Thyroid gland (tissue), 4 donors: ENCODE data around the gene MARCOL.

Experiments used
- POLR2A ChIP-seq, 2 donors: fragments of 450-650 bp; IDR thresholded peaks; one replicate each; pipeline ENCODE4 v1.6.1; 2017; ENCODE audit warnings: antibody characterized with exemption in 2 of 2, mild to moderate bottlenecking in 2 of 2, moderate library complexity in 1 of 2
- TF ChIP-seq, protein P1 (sequence below), 6 experiments: fragments of 200-600 bp in 3 of 6; fragments of 450-650 bp in 3 of 6; sonication (generic) in 3 of 6; IDR thresholded peaks; one replicate each; pipeline ENCODE4 v1.5.1; 2016 to 2019; ENCODE audit warnings: antibody characterized with exemption in 6 of 6, mild to moderate bottlenecking in 2 of 6, inconsistent platforms in 1 of 6, moderate library complexity in 1 of 6

DNA sequence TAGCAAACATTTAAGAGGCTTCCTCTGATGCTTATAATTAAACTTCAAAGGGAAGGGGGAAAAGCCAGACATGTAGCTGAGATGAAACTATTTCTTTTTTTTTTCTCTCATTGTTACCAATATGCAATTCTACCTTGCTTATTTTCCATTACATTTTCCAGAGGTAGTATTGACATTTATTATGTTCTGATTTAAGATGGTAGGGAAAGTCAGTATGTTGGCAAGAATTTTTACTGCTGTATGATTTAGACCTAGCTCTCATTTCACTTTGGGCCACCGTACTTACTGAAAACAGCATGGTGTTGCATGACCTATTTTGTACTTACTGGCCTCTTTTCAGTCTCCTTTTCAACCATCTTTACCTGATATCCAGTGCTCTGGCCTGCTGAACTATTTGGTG, 45.1 kb upstream of the MARCOL start:
- TF ChIP-seq POLR2A (IDR thresholded peaks at IDR 0.05): no peak
- TF ChIP-seq, protein P1, sequence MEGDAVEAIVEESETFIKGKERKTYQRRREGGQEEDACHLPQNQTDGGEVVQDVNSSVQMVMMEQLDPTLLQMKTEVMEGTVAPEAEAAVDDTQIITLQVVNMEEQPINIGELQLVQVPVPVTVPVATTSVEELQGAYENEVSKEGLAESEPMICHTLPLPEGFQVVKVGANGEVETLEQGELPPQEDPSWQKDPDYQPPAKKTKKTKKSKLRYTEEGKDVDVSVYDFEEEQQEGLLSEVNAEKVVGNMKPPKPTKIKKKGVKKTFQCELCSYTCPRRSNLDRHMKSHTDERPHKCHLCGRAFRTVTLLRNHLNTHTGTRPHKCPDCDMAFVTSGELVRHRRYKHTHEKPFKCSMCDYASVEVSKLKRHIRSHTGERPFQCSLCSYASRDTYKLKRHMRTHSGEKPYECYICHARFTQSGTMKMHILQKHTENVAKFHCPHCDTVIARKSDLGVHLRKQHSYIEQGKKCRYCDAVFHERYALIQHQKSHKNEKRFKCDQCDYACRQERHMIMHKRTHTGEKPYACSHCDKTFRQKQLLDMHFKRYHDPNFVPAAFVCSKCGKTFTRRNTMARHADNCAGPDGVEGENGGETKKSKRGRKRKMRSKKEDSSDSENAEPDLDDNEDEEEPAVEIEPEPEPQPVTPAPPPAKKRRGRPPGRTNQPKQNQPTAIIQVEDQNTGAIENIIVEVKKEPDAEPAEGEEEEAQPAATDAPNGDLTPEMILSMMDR (IDR thresholded peaks at IDR 0.05): no peak
